Nephron progenitor cell (in vitro differentiated cells): ENCODE results near the gene NBAS.
A peak's percentile ranks its signal among the peaks of the same experiment; 100 is the strongest.

Source experiments
- DNase-seq: peaks from one replicate; pipeline ENCODE4 v3.0.0; 2021
- H3K27ac Mint-ChIP-seq: 2 replicates; pipeline ENCODE4 v1.8.0; 2021; ENCODE audit warnings: mild to moderate bottlenecking, moderate library complexity, mixed read lengths
- H3K27me3 Mint-ChIP-seq: 2 replicates; pipeline ENCODE4 v1.8.0; 2021; ENCODE audit warnings: mild to moderate bottlenecking, low read depth, mixed read lengths; ENCODE audit not compliant: poor library complexity
- H3K36me3 Mint-ChIP-seq: 2 replicates; pipeline ENCODE4 v1.8.0; 2021; ENCODE audit warnings: low read depth, mixed read lengths
- H3K4me1 Mint-ChIP-seq: 2 replicates; pipeline ENCODE4 v1.8.0; 2021; ENCODE audit warnings: mixed read lengths
- H3K4me3 Mint-ChIP-seq: 2 replicates; pipeline ENCODE4 v1.8.0; 2021; ENCODE audit warnings: mild to moderate bottlenecking, moderate library complexity, mixed read lengths
- H3K9me3 Mint-ChIP-seq: 2 replicates; pipeline ENCODE4 v1.8.0; 2021; ENCODE audit warnings: mild to moderate bottlenecking, moderate library complexity, mixed read lengths
- CTCF ChIP-seq: fragments of 200-600 bp; sonication (generic); IDR thresholded peaks from 2 replicates; pipeline ENCODE4 v1.5.0; 2021; ENCODE audit warnings: antibody characterized with exemption

Gene NBAS

GRCh38 chr2:15363734-15364133, 197.4 kb downstream of the NBAS start:
- Mint-ChIP-seq H3K4me3 (no peak overlapping the region), H3K4me1 (peaks cover 5% of the 10 kb centered on the region), H3K27ac (no peak overlapping the region), H3K9me3 (no peaks in the 10 kb centered on the region), H3K27me3 (peaks cover 4% of the 10 kb centered on the region), H3K36me3 (peaks cover 75% of the 10 kb centered on the region)
- no peak for DNase-seq
- TF ChIP-seq CTCF: no peak

DNA sequence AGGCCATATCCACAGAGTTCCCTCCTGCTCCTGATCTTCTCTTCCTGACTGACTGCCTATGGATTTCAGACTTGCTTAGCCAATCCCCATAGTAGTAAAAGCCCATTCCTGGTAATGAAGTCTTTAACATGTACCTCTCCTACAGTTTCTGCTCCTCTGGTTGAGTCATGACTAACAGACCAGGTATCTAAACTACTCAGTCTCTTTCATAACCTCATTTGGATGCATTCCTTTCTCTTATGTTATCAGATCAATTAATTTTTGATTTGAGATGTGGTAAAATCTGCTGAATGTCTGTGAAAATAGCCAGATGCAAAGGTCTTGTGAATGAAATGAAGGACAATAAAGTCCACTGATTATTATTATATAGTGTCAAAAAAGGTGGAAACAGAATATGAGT, 198.0 kb downstream of the NBAS start:
- Mint-ChIP-seq H3K27ac (no peak overlapping the region), H3K4me3 (no peak overlapping the region), H3K4me1 (no peaks in the 10 kb centered on the region)

DNA sequence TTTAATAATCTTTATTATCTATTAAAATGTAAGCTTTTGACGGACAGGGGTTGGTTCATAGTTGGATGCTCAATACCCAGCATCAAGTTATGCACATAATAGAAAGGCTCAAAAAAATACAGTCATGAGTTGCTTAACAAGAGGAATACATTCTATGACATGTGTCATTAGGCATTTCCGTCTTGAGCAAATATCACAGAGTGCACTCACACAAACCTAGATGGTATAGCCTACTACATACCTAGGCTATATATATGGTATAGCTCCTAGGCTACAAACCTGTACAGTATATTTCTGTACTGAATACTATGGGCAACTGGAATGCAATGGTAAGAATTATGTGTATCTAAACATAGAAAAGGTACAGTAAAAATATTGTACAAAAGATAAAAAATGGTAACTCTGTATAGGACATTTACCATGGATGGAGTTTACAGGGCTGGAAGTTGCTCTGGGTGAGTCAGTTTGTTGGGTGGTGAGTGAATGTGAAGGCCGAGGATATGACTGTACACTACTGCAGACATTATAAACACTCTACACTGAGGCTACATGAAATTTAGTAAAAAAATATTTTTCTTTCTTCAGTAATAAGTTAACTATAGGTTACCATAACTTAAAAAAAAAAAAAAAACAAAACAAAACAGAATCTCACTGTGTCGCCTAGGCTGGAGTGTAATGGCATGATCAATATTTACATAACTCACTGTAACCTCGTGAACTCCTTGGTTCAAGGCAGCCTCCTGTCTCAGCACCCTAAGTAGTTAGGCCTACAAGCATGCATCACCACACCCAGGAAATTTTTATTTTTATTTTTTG, 201.2 kb downstream of the NBAS start:
- TF ChIP-seq CTCF: no peak
- Mint-ChIP-seq H3K36me3 (peaks cover 91% of the 10 kb centered on the region), H3K27ac (no peak overlapping the region), H3K4me3 (no peak overlapping the region), H3K4me1 (peaks cover 9% of the 10 kb centered on the region), H3K27me3 (peaks cover 4% of the 10 kb centered on the region), H3K9me3 (peaks cover 4% of the 10 kb centered on the region)
- DNase-seq: no peak

More for the DNA sequence above, 198.0 kb downstream of the NBAS start:
- no peaks in the 10 kb centered on the region for H3K9me3 Mint-ChIP-seq
- DNase-seq: no peak
- H3K36me3 Mint-ChIP-seq: peaks cover 75% of the 10 kb centered on the region
- H3K27me3 Mint-ChIP-seq: peaks cover 4% of the 10 kb centered on the region
- TF ChIP-seq CTCF: no peak

DNA sequence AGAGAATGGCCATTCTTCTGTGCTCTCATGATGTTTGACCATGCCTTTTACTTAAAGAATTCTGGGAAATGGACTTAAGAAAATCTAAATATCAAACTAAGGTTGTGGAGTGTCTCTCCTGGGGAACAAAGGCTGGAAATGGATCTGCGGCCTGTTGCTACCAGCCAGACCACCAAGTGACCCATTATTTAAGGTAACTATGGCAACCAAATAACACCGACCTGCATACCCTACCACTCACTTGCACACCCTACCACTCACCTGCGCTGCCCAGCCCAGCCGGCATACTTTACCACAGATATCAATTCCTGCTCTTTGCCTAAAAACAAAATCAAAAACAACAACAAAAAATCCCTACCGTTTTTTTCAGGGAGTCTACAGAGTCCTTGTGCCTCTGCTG, 203.2 kb downstream of the NBAS start:
- H3K4me3 Mint-ChIP-seq: no peak overlapping the region
- H3K27me3 Mint-ChIP-seq: peaks cover 4% of the 10 kb centered on the region
- peak overlapping the region; percentile 24 for H3K27ac Mint-ChIP-seq
- TF ChIP-seq CTCF: no peak
- no peak for DNase-seq
- peaks cover 81% of the 10 kb centered on the region for H3K36me3 Mint-ChIP-seq
- peaks cover 4% of the 10 kb centered on the region for H3K9me3 Mint-ChIP-seq
- H3K4me1 Mint-ChIP-seq: peaks cover 19% of the 10 kb centered on the region

DNA sequence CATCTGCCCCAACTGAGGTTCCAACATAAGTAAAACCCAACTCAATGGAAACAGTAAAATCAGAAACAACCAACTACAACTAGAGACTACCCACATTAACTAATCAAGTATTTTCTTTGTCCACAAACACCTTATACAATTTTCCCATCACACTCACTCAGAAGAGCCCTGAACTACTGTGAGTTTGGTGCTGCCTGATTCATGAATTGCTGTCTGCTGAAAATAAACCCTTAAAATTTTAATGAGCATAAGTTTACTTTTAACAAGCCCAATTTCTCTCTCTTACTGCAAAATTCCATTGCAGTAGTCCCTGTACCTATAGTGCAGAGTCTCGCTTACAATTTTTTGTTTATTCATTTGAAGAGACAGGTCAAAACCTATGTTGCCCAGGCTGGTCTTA, 203.9 kb downstream of the NBAS start:
- peaks cover 19% of the 10 kb centered on the region for H3K4me1 Mint-ChIP-seq
- H3K27me3 Mint-ChIP-seq: peaks cover 4% of the 10 kb centered on the region
- DNase-seq: no peak
- TF ChIP-seq CTCF: no peak
- no peak overlapping the region for H3K4me3 Mint-ChIP-seq
- H3K36me3 Mint-ChIP-seq: peaks cover 81% of the 10 kb centered on the region
- no peak overlapping the region for H3K27ac Mint-ChIP-seq
- H3K9me3 Mint-ChIP-seq: peaks cover 4% of the 10 kb centered on the region

- Mint-ChIP-seq H3K9me3 (peaks cover 4% of the 10 kb centered on the region), H3K27ac (peak overlapping the region; percentile 76), H3K4me3 (peak overlapping the region; percentile 29), H3K36me3 (peaks cover 84% of the 10 kb centered on the region), H3K27me3 (no peaks in the 10 kb centered on the region), H3K4me1 (peaks cover 19% of the 10 kb centered on the region)
- no peak for TF ChIP-seq CTCF
- DNase-seq: no peak
Observed at GRCh38 chr2:15355386-15355785, 205.7 kb downstream of the NBAS start.
